ENCODE results near the gene DDIAS.

- no peak for TF ChIP-seq CTCF (IDR thresholded peaks at IDR 0.05)
- TF ChIP-seq POLR2AphosphoS5 (IDR thresholded peaks at IDR 0.05): no peak
- no peak for TF ChIP-seq POLR2A (IDR thresholded peaks at IDR 0.05)
Observed at GRCh38 chr11:82945682-82946081, 44.1 kb downstream of the DDIAS start.

Measured in prostate gland (tissue), 2 donors.